Left renal cortex interstitium (tissue), 4 donors: ENCODE measurements around the gene KMT2C. TPM values are rescaled to one million over a fixed set of nuclear protein-coding genes. Genes with fewer than 3 reads are reported as not detected.

Experiments
- polyA plus RNA-seq, 4 donors: library from polyadenylated mRNA; unstranded; fragments of 120-200 nt; gene quantifications; one replicate each; pipeline ENCODE4 v1.2.1, GENCODE V29; 2013; ENCODE audit not compliant: insufficient read length in 4 of 4

KMT2C gene
- polyA plus RNA-seq, 4 donors, result 27.7 to 46.5 (median 39.0) TPM

Other genes starting within 250 kb of the KMT2C start
- gene XRCC2, start 240.1 kb upstream of the KMT2C start, polyA plus RNA-seq, result 10 to 100 TPM in 2 of 4 donors, 1 to 10 TPM in 2; 5.4 to 13.6 (median 8.1) TPM